ENCODE measurements around the gene GRAP. TPM values are rescaled to one million over a fixed set of nuclear protein-coding genes. Genes with fewer than 3 reads are reported as not detected.
A peak's percentile ranks its signal among the peaks of the same experiment; 100 is the strongest.
"Not testable (repeated sequence)": the region's sequence is repeated elsewhere in the genome, so short reads cannot be mapped to it uniquely, and the experiment has no call there.

The GRAP gene
- total and polyA plus RNA-seq, 9 of the 15 experiments (the other 6 are each of a cell fraction or from before 2014, with no cell fraction given), result 0.07 to 0.41 (median 0.19) TPM; not detected in 5

DNA sequence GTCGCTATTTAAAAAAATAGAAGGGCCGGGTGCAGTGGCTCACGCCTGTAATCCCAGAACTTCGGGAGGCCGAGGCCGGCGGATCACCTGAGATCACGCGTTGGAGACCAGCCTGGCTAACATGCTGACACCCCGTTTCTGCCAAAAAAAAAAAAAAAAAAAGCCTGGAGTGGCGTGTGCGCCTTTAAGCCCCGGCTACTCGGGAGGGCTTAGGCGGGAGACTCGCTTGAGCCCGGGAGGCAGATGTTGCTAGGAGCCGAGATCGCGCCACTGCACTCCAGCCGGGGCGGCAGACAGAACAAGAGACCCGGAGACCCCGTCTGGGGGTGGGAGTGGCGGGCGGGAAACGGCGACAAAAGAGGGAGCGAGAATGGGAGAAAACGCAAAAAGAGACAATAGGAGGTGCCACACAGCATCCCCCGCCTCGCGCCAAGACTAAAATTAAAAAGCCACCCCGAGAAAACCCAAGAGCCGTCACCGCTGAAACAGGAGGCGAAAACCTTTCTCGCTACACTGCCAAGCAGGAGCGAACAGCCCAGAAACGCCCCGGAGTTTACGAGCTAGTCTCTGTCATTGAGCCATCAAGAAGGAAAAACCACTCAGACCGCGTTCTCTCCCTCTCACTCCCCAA, 16.7 kb upstream of the GRAP start (continued):
- TF ChIP-seq NFIC (IDR thresholded peaks at IDR 0.05), result peak; percentile 32; the same call in 1 of the 2 replicates
- peak; percentile 93 for TF ChIP-seq ZC3H8 (IDR thresholded peaks at IDR 0.05)
- peak; percentile 54; the same call in 1 of the 2 replicates for TF ChIP-seq NCOR1 (IDR thresholded peaks at IDR 0.05)
- 0 out of 2 replicates have a peak, but pooled peaks have one; percentile 9 for TF ChIP-seq MEF2A (IDR thresholded peaks at IDR 0.05; ENCODE audit: control insufficient read depth, low read depth, low read length)
- TF ChIP-seq RBFOX2 (IDR thresholded peaks at IDR 0.05; ENCODE audit: low read depth, low read length), result peak; percentile 60
- peak; percentile 26; the same call in 1 of the 2 replicates for TF ChIP-seq SP1 (CRISPR knock-in tag; IDR thresholded peaks at IDR 0.05)
- peak; percentile 56 for TF ChIP-seq POLR2AphosphoS5 (IDR thresholded peaks at IDR 0.05; ENCODE audit: control insufficient read depth, insufficient read depth, low read depth, low read length)
- TF ChIP-seq, protein P1, sequence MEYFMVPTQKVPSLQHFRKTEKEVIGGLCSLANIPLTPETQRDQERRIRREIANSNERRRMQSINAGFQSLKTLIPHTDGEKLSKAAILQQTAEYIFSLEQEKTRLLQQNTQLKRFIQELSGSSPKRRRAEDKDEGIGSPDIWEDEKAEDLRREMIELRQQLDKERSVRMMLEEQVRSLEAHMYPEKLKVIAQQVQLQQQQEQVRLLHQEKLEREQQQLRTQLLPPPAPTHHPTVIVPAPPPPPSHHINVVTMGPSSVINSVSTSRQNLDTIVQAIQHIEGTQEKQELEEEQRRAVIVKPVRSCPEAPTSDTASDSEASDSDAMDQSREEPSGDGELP (CRISPR knock-in tag; IDR thresholded peaks at IDR 0.05; ENCODE audit: borderline replicate concordance), result peak; percentile 53; the same call in 1 of the 2 replicates
- TF ChIP-seq ZBTB17 (CRISPR knock-in tag; IDR thresholded peaks at IDR 0.05), result peak; percentile 67; the same call in 1 of the 2 replicates
- TF ChIP-seq LCOR (CRISPR knock-in tag; IDR thresholded peaks at IDR 0.05), result 0 out of 2 replicates have a peak, but pooled peaks have one; percentile 29
- TF ChIP-seq CBX1 (IDR thresholded peaks at IDR 0.05; ENCODE audit: low read depth), result peak; percentile 76
- TF ChIP-seq ZBTB7A (IDR thresholded peaks at IDR 0.05; ENCODE audit: borderline replicate concordance, control insufficient read depth, low read depth, low read length), result peak; percentile 45; the same call in 1 of the 2 replicates
- TF ChIP-seq SIN3A (IDR thresholded peaks at IDR 0.05; ENCODE audit: borderline replicate concordance in 2 of 2, control insufficient read depth in 1 of 2, low read depth in 2 of 2, low read length in 2 of 2), result 0 out of 4 replicates have a peak, but pooled peaks of 1 of the 2 experiments have one; percentile 14
- 0 out of 2 replicates have a peak, but pooled peaks have one; percentile 48 for TF ChIP-seq SOX6 (IDR thresholded peaks at IDR 0.05)
- TF ChIP-seq CXXC5 (CRISPR knock-in tag; IDR thresholded peaks at IDR 0.05), result peak; percentile 25; the same call in 1 of the 2 replicates

DNA sequence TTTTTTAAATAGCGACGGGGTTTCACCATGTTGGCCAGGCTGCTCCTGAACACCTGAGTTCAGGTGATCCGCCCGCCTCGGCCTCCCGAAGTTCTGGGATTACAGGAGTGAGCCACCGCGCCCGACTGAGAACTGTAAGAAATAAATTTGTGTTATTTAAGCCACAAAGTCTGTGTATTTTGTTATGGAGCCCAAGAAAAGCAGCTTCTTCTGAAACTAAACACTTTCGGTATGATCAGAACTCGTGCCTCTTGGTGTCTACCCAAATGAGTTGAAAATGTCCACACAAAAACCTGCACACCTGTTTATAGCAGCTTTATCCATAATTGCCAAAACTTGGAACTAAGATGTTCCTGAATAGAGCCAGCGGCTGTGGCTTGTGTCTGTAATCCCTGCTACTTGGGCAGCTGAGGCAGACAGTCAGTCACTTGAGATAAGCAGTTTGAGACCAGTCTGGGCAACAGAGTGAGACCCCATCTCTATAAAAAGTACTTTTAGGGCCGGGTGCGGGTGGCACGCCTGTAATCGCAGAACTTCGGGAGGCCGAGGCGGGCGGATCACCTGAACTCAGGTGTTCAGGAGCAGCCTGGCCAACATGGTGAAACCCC, 16.1 kb upstream of the GRAP start:
- H3K36me3 ChIP-seq (ENCODE audit: control insufficient read depth, insufficient read depth, low read length); H3K9me3 ChIP-seq (replicated peaks; ENCODE audit: control insufficient read depth, insufficient read depth, low read depth, low read length); H3K9me1 ChIP-seq (ENCODE audit: control insufficient read depth, insufficient read depth, low read length); H4K20me1 ChIP-seq (replicated peaks; ENCODE audit: control insufficient read depth, insufficient read depth, low read length); H3K27ac ChIP-seq (ENCODE audit: extremely low read depth, low read depth, low read length); H3K4me2 ChIP-seq (ENCODE audit: insufficient read depth, low read length); CTCF ChIA-PET (ENCODE audit: low intra/inter-chr PET ratio); FAIRE-seq; in situ Hi-C loops (cut with MboI); intact Hi-C loops (cut with micrococcal nuclease); H3K4me3 ChIP-seq; H2AFZ ChIP-seq (ENCODE audit: low read depth, low read length); H3K27me3 ChIP-seq (ENCODE audit: control insufficient read depth in 2 of 2, insufficient read depth in 2 of 2, low read length in 2 of 2); DNase-seq (ENCODE audit: extremely low read depth in 1 of 4, low spot score in 3 of 4); H3K4me1 ChIP-seq (replicated peaks in 1 of 2; ENCODE audit: control insufficient read depth in 2 of 2, insufficient read depth in 2 of 2, low read length in 2 of 2); H3K9ac ChIP-seq (ENCODE audit: insufficient read depth in 1 of 2, low read depth in 2 of 2, low read length in 2 of 2); H3K79me2 ChIP-seq (ENCODE audit: control insufficient read depth, insufficient read depth, low read length); BruUV-seq (replicated peaks); POLR2A ChIA-PET: not testable (repeated sequence)
- peak; percentile 96 for ATAC-seq
- WGBS (ENCODE audit: insufficient coverage, low coverage, missing lambda C conversion rate), result no CpG with 5 or more reads among the region's 20 CpGs

All from K562 (cell line).